Stimulated activated CD4-positive, alpha-beta T cell treated with anti-CD3 and anti-CD28 coated beads, Interleukin-15, amount 100 ng/mL, for 1 hour (primary cell): ENCODE measurements around the gene VDR.

ENCODE experiments used
- DNase-seq, 2 donors: peaks; one replicate each; pipeline ENCODE4 v3.0.0-alpha.2; 2020; ENCODE audit warnings: low read depth in 1 of 2, low spot score in 1 of 2

The VDR gene

GRCh38 chr12:47799357-47799955, 105.3 kb downstream of the VDR start:
- DNase-seq, result no peak

- DNase-seq, result no peak
Measured at GRCh38 chr12:47798382-47798948, 106.3 kb downstream of the VDR start.

GRCh38 chr12:47797441-47797840, 107.4 kb downstream of the VDR start:
- DNase-seq, result no peak

GRCh38 chr12:47795814-47796411, 108.9 kb downstream of the VDR start:
- DNase-seq, result no peak

- DNase-seq, result no peak
Measured at GRCh38 chr12:47795121-47795813, 109.5 kb downstream of the VDR start.

GRCh38 chr12:47794679-47795078, 110.1 kb downstream of the VDR start:
- no peak for DNase-seq

- no peak for DNase-seq
Measured at GRCh38 chr12:47793015-47793681, 111.6 kb downstream of the VDR start.

- no peak for DNase-seq
Measured at GRCh38 chr12:47791874-47792273, 112.9 kb downstream of the VDR start.
